Kidney (tissue), 14 donors: ENCODE results near the gene STARD5. TPM values are rescaled to one million over a fixed set of nuclear protein-coding genes. Genes with fewer than 3 reads are reported as not detected.

Experiments used
- DNase-seq, 5 donors: peaks; one replicate each; pipeline ENCODE4 v3.0.0-alpha.2; 2013 to 2020
- FAIRE-seq: peaks from 2 replicates; lab custom pipeline; 2012; peaks lifted over from hg19 to GRCh38; lab: Jason Lieb, UNC
- H3K27ac ChIP-seq, 2 donors: one replicate each; pipeline ENCODE4 v1.7.0; 2013; ENCODE audit warnings: low read depth in 2 of 2, low read length in 2 of 2, inconsistent platforms in 1 of 2
- H3K27me3 ChIP-seq: one replicate; pipeline ENCODE4 v1.7.1; 2013; ENCODE audit warnings: low read length, inconsistent platforms; ENCODE audit not compliant: control insufficient read depth, insufficient read depth
- H3K36me3 ChIP-seq, 3 donors: one replicate each; pipeline versions ENCODE4 v1.7.0 to v1.7.1; 2013; ENCODE audit warnings: low read length in 3 of 3, control low read depth in 1 of 3, inconsistent platforms in 1 of 3; ENCODE audit not compliant: insufficient read depth in 3 of 3, control insufficient read depth in 2 of 3
- H3K4me1 ChIP-seq, 3 donors: one replicate each; pipeline versions ENCODE4 v1.7.0 to v1.7.1; 2013; ENCODE audit warnings: low read length in 3 of 3, inconsistent platforms in 1 of 3, low read depth in 1 of 3; ENCODE audit not compliant: control insufficient read depth in 2 of 3, insufficient read depth in 2 of 3
- H3K4me3 ChIP-seq, 3 donors: one replicate each; pipeline versions ENCODE4 v1.7.0 to v1.8.1; 2013; ENCODE audit warnings: low read length in 3 of 3, control low read depth in 1 of 3, inconsistent platforms in 1 of 3
- H3K9ac ChIP-seq, 3 donors: one replicate each; pipeline versions ENCODE4 v1.7.0 to v1.7.1; 2013; ENCODE audit warnings: low read length in 3 of 3, control low read depth in 1 of 3, inconsistent platforms in 1 of 3
- H3K9me3 ChIP-seq, 3 donors: one replicate each; pipeline versions ENCODE4 v1.7.0 to v1.7.1; 2013; ENCODE audit warnings: low read length in 3 of 3, control low read depth in 1 of 3, inconsistent platforms in 1 of 3; ENCODE audit not compliant: control insufficient read depth in 2 of 3, insufficient read depth in 1 of 3
- intact Hi-C: fragments of 100-400 bp; cut with DNase I; formaldehyde crosslinking; loops from one replicate; pipeline ENCODE4 v1.11.1; 2022
- polyA plus RNA-seq: library from polyadenylated mRNA; stranded (reverse); fragments of 350-450 nt; fragmentation: Illumina TruSeq; extraction: RNeasy Lipid Tissue Mini Kit (QIAGEN cat#74804); gene quantifications from one replicate; pipeline ENCODE4 v1.2.3, GENCODE V29; 2014; ENCODE audit warnings: low read depth, low replicate concordance; ENCODE audit not compliant: insufficient read depth
- total RNA-seq: library from RNA; stranded (reverse); fragmentation: NEBNext Ultra II Directional; extraction: Animal tissue kit (Norgen Biotek cat#: 25700); gene quantifications from one replicate; pipeline ENCODE4 v1.2.1, GENCODE V29; 2021
- TF ChIP-seq, protein P1 (sequence below): IDR thresholded peaks from 3 replicates; pipeline ENCODE4 v1.5.1; 2012; ENCODE audit warnings: mild to moderate bottlenecking, moderate library complexity, borderline replicate concordance; ENCODE audit not compliant: insufficient read depth; ENCODE audit errors: extremely low read depth
- donor health status: control.
- donor health status: control.
- donor health status: control.
- donor health status: control.
- donor health status: control.
- donor health status: DM: yes; HTN: yes; CAD: no.
- donor health status: Normal renal cell carcinoma (clear cell type).

The STARD5 gene
- total and polyA plus RNA-seq, 2 donors from 2014 or later: 3.2 to 4.1 TPM

DNA sequence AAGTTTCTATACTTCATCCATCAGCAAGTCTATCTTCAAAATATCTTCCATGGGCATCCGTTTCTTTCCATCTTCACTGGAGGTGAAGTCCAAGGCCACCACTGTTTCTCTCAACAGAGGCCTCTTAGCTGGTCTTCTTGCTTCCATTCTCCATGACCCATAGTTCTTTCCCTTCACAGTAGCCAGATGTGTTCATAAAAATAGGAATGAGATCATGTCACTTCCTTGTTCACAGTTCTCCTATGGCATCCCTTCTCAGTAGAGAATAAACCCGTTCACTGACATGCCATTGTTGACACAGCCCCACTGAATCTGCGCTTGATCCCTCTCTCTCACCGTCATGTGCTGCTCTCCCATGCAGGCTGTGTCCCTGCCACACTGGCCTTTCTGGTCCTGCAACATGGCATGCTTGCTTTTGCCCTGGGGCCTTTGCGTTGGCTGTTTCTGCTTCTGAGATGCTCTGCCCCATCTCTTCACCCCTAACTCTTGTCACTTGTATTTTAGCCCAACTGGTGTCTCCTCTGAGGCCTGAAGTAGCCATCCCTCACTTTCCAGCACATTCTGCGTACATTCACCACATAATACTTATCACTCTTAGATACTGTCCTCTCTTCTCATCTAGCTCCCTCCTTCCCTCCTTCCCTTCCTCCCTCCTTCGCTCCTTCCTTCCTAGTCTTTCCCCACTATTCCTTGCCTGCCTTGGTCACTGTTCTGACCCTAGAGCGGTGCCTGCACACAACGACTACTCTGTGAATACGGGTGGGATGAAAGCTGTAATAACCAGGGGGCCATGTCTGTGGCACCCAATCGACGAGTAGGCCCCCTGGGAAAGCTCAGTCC, 42.0 kb downstream of the STARD5 start:
- Histone ChIP-seq H3K27me3 (no peaks in the 10 kb centered on the region), H3K27ac (no peak overlapping the region), H3K4me1 (peaks cover 0 to 2% (median 0%) of the 10 kb centered on the region in 3 donors), H3K36me3 (no peaks in the 10 kb centered on the region), H3K9me3 (peaks cover 0 to 6% (median 0%) of the 10 kb centered on the region in 3 donors), H3K4me3 (no peak overlapping the region), H3K9ac (no peak overlapping the region)
- DNase-seq: no peak
- intact Hi-C loops: loop anchor here (10.0 kb wide), 1 partner anchor 53 kb away; no protein-coding TSS in a partner anchor
- TF ChIP-seq, protein P1, sequence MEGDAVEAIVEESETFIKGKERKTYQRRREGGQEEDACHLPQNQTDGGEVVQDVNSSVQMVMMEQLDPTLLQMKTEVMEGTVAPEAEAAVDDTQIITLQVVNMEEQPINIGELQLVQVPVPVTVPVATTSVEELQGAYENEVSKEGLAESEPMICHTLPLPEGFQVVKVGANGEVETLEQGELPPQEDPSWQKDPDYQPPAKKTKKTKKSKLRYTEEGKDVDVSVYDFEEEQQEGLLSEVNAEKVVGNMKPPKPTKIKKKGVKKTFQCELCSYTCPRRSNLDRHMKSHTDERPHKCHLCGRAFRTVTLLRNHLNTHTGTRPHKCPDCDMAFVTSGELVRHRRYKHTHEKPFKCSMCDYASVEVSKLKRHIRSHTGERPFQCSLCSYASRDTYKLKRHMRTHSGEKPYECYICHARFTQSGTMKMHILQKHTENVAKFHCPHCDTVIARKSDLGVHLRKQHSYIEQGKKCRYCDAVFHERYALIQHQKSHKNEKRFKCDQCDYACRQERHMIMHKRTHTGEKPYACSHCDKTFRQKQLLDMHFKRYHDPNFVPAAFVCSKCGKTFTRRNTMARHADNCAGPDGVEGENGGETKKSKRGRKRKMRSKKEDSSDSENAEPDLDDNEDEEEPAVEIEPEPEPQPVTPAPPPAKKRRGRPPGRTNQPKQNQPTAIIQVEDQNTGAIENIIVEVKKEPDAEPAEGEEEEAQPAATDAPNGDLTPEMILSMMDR: no peak
- no peak for FAIRE-seq

DNA sequence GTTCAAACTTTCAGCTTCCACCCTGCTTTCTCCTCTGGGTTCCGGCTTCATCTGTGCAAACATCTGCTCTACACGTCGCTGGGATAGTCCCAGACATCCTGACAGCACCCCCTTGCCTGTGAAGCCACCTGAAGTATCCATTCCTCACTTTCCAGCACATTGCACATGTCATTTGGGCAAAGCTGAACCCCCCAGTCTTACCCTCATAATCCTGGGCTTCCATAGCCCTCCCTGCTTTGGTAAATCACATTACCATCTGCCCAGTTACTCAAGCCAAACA, 42.5 kb downstream of the STARD5 start:
- H3K27ac ChIP-seq: no peak overlapping the region
- H3K27me3 ChIP-seq: no peaks in the 10 kb centered on the region
- no peaks in the 10 kb centered on the region for H3K36me3 ChIP-seq
- H3K9ac ChIP-seq: no peak overlapping the region
- TF ChIP-seq, protein P1: no peak
- DNase-seq (no peak), FAIRE-seq (no peak)
- intact Hi-C loops: loop anchor here (10.0 kb wide), 1 partner anchor 53 kb away; no protein-coding TSS in a partner anchor
- peaks cover 0 to 2% (median 0%) of the 10 kb centered on the region in 3 donors for H3K4me1 ChIP-seq
- H3K9me3 ChIP-seq: peaks cover 0 to 7% (median 0%) of the 10 kb centered on the region in 3 donors
- no peak overlapping the region for H3K4me3 ChIP-seq

DNA sequence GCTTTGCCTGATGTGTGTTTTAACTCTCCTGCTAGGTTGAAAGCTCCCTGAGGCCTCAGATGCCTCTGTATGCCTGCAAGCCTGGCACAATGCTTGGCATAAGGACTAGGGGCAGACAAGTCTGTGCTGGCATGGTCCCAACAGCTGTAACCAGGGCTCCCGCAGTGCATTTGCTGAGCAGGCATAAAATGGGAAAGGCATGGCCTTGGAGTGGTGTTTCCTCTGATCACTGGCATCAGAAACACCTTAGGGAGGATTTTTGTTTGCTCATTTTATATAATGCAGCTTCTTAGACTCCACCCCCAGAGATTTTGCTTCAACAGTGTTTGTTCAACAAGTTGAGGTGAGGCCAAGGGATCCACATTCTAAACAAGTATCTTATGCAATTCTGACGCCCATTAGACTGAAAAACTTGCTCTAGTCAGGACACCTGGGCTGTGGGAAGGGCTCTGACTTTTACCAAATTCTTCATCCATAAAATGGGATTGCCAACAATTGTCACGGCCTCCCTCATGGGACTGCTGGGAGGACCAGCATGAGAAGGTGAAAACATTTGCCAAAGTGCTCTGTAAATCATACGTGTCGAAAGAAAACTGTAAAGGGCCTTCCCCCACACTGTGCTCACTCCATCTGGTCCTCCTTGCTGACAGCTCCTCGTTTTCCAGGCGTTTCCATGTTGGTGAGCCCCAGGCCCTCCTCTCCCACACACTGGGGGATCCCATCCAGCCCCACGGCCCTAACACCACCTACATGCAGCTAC, 43.1 kb downstream of the STARD5 start:
- Histone ChIP-seq H3K9ac (no peak overlapping the region), H3K27ac (no peak overlapping the region), H3K9me3 (peaks cover 0 to 7% (median 0%) of the 10 kb centered on the region in 3 donors), H3K4me1 (peaks cover 0 to 2% (median 0%) of the 10 kb centered on the region in 3 donors), H3K4me3 (no peak overlapping the region), H3K36me3 (no peaks in the 10 kb centered on the region), H3K27me3 (no peaks in the 10 kb centered on the region)
- no peak for FAIRE-seq
- peak in 1 of 5 donors; percentile 20 for DNase-seq
- TF ChIP-seq, protein P1: no peak
- intact Hi-C loops: loop anchor here (10.0 kb wide), 1 partner anchor 54 kb away; no protein-coding TSS in a partner anchor
